K562 (cell line): Measurements from ENCODE around the gene SMAGP. TPM values are rescaled to one million over a fixed set of nuclear protein-coding genes. Genes with fewer than 3 reads are reported as not detected.

Source experiments
- ATAC-seq: fragments of 200-7000 bp; cut with Tn5 transposase; 3 replicates; pipeline ENCODE4 v1.9.1; 2020; ENCODE audit warnings: moderate library complexity
- BruUV-seq: library from RNA; stranded (reverse); fragments of 400-500 nt; replicated peaks from 2 replicates; lab custom pipeline; 2021; lab: Mats Ljungman, UMichigan
- CTCF ChIA-PET: fragments of 300-600 bp; formaldehyde crosslinking; extraction: SDS; loops from one replicate; lab custom pipeline; 2021; ENCODE audit warnings: low intra/inter-chr PET ratio; lab: Yijun Ruan, JAX
- POLR2A ChIA-PET: fragments of 300-600, 350-650 bp; sonication (Branson Sonifier 250); formaldehyde crosslinking; extraction: SDS; loops from one replicate; lab custom pipeline; 2021; ENCODE audit warnings: antibody characterized with exemption, inconsistent platforms; lab: Yijun Ruan, JAX
- DNase-seq, 4 experiments: peaks; one replicate each; pipeline versions ENCODE4 v3.0.0 to v3.0.0-alpha.2; 2011 to 2018; ENCODE audit warnings: low spot score in 3 of 4, mixed read lengths in 3 of 4; ENCODE audit errors: extremely low read depth in 1 of 4
- FAIRE-seq: peaks from 2 replicates; lab custom pipeline; 2011; peaks lifted over from hg19 to GRCh38; lab: Jason Lieb, UNC
- H2AFZ ChIP-seq: 2 replicates; pipeline ENCODE4 v1.6.0; 2011; ENCODE audit warnings: low read depth, low read length, control low read depth, inconsistent platforms
- H3K27ac ChIP-seq: fragments of 200-600 bp; 3 replicates; pipeline ENCODE4 v1.8.0; 2011; ENCODE audit warnings: low read depth, mild to moderate bottlenecking, control low read depth, inconsistent platforms, low read length, moderate library complexity, mixed read lengths; ENCODE audit errors: extremely low read depth
- H3K27me3 ChIP-seq, 2 experiments: fragments of 300-600 bp in 1 of 2; 2 replicates in 1 of 2; 3 replicates in 1 of 2; pipeline versions ENCODE4 v1.6.0 to v1.8.0; 2011; ENCODE audit warnings: inconsistent platforms in 2 of 2, low read length in 2 of 2, mild to moderate bottlenecking in 1 of 2, mixed read lengths in 1 of 2, moderate library complexity in 1 of 2; ENCODE audit not compliant: control insufficient read depth in 2 of 2, insufficient read depth in 2 of 2
- H3K36me3 ChIP-seq: fragments of 300-600 bp; 3 replicates; pipeline ENCODE4 v1.8.0; 2011; ENCODE audit warnings: mild to moderate bottlenecking, low read length, inconsistent platforms; ENCODE audit not compliant: control insufficient read depth, insufficient read depth
- H3K4me1 ChIP-seq, 2 experiments: fragments of 200-600 bp in 1 of 2; replicated peaks in 1 of 2; 2 replicates in 1 of 2; 3 replicates in 1 of 2; pipeline versions ENCODE4 v1.5.1 to v1.8.0; 2011; ENCODE audit warnings: inconsistent platforms in 2 of 2, low read length in 2 of 2, mild to moderate bottlenecking in 1 of 2, mixed read lengths in 1 of 2, moderate library complexity in 1 of 2; ENCODE audit not compliant: control insufficient read depth in 2 of 2, insufficient read depth in 2 of 2
- H3K4me2 ChIP-seq: 2 replicates; pipeline ENCODE4 v1.6.1; 2011; ENCODE audit warnings: low read length, control low read depth, inconsistent platforms, mixed read lengths; ENCODE audit not compliant: insufficient read depth
- H3K4me3 ChIP-seq: fragments of 200-600 bp; sonication (generic), shearing (Covaris generic); 2 replicates; pipeline ENCODE4 v1.5.1; 2016; ENCODE audit warnings: control low read depth, inconsistent platforms
- H3K79me2 ChIP-seq: fragments of 200-600 bp; 3 replicates; pipeline ENCODE4 v1.8.0; 2011; ENCODE audit warnings: low read length, inconsistent platforms; ENCODE audit not compliant: control insufficient read depth, insufficient read depth
- H3K9ac ChIP-seq, 2 experiments: 2 replicates each; pipeline versions ENCODE4 v1.6.0 to v1.6.1; 2011; ENCODE audit warnings: low read depth in 2 of 2, low read length in 2 of 2, control low read depth in 1 of 2, inconsistent platforms in 1 of 2, mild to moderate bottlenecking in 1 of 2, mixed read lengths in 1 of 2; ENCODE audit not compliant: insufficient read depth in 1 of 2
- H3K9me1 ChIP-seq: one replicate; pipeline ENCODE4 v1.6.0; 2011; ENCODE audit warnings: inconsistent platforms, mild to moderate bottlenecking, low read length, moderate library complexity; ENCODE audit not compliant: control insufficient read depth, insufficient read depth
- H3K9me3 ChIP-seq: replicated peaks from 2 replicates; pipeline ENCODE4 v1.5.1; 2011; ENCODE audit warnings: low read depth, low read length, inconsistent platforms; ENCODE audit not compliant: control insufficient read depth, insufficient read depth
- H4K20me1 ChIP-seq: replicated peaks from 2 replicates; pipeline ENCODE4 v1.6.1; 2011; ENCODE audit warnings: low read length, inconsistent platforms, mixed read lengths; ENCODE audit not compliant: control insufficient read depth, insufficient read depth
- CC2D1A ChIP-seq: fragments of 450-650 bp; IDR thresholded peaks from 2 replicates; pipeline ENCODE4 v1.6.1; 2017; ENCODE audit warnings: mild to moderate bottlenecking
- CHD2 ChIP-seq: IDR thresholded peaks from 2 replicates; pipeline ENCODE4 v1.6.1; 2011; ENCODE audit warnings: low read depth, low read length
- DMBX1 ChIP-seq: fragments of 250-450 bp; sonication (Bioruptor Pico); IDR thresholded peaks from 2 replicates; pipeline ENCODE4 v1.8.0; 2022; ENCODE audit warnings: inconsistent platforms, mild to moderate bottlenecking, moderate library complexity, borderline replicate concordance
- FOXM1 ChIP-seq, 2 experiments: fragments of 450-650 bp in 1 of 2; sonication (generic) in 1 of 2; formaldehyde crosslinking in 1 of 2; IDR thresholded peaks; 2 replicates each; pipeline versions ENCODE4 v1.6.1 to v1.9.0; 2017 to 2022; ENCODE audit warnings: low read depth in 2 of 2, mild to moderate bottlenecking in 2 of 2, missing genetic modification reagents in 1 of 2, moderate library complexity in 1 of 2
- FUS ChIP-seq: fragments of 200-400 bp; formaldehyde crosslinking; optimal IDR thresholded peaks from 2 replicates; pipeline ENCODE3; 2017; ENCODE audit warnings: low read depth, low read length
- PCBP1 ChIP-seq: fragments of 200-400 bp; formaldehyde crosslinking; IDR thresholded peaks from 2 replicates; pipeline ENCODE4 v1.6.1; 2018; ENCODE audit warnings: mild to moderate bottlenecking, low read depth, low read length; ENCODE audit not compliant: poor library complexity, severe bottlenecking
- SAFB2 ChIP-seq: fragments of 200-400 bp; formaldehyde crosslinking; IDR thresholded peaks from 2 replicates; pipeline ENCODE4 v1.6.1; 2018; ENCODE audit warnings: borderline replicate concordance, low read length, low read depth, moderate library complexity; ENCODE audit not compliant: severe bottlenecking
- ZNF224 ChIP-seq: sonication (generic); formaldehyde crosslinking; IDR thresholded peaks from 2 replicates; pipeline ENCODE4 v1.8.0; 2022; ENCODE audit warnings: mild to moderate bottlenecking, missing genetic modification reagents
- ZNF436 ChIP-seq: fragments of 250-450, 450-650 bp; sonication (Bioruptor Pico); formaldehyde crosslinking; IDR thresholded peaks from 2 replicates; pipeline ENCODE4 v1.7.0; 2020; ENCODE audit warnings: mild to moderate bottlenecking
- ZNF77 ChIP-seq: fragments of 250-450 bp; sonication (Bioruptor Pico); IDR thresholded peaks from 2 replicates; pipeline ENCODE4 v1.5.0; 2020
- ZNF780A ChIP-seq: fragments of 250-450 bp; sonication (Bioruptor Pico); IDR thresholded peaks from 2 replicates; pipeline ENCODE4 v1.5.0; 2021; ENCODE audit warnings: mild to moderate bottlenecking
- WGBS: fragments of 100-300 bp; shearing (Covaris generic); methylation state at CpG from one replicate; pipeline ENCODE4 v1.1.6; 2016; ENCODE audit warnings: low coverage, mixed read lengths; ENCODE audit not compliant: insufficient coverage; ENCODE audit errors: missing lambda C conversion rate; 5-methylcytosine and 5-hydroxymethylcytosine counted together
- in situ Hi-C: fragments of 300-500 bp; cut with MboI; formaldehyde crosslinking; loops from 4 replicates; pipeline ENCODE4 v1.15.0; 2018; ENCODE audit warnings: inconsistent platforms, mixed read lengths
- intact Hi-C: fragments of 100-400 bp; cut with micrococcal nuclease; formaldehyde crosslinking; loops from 2 replicates; pipeline ENCODE4 v1.14.2; 2022
- polyA plus RNA-seq, 8 experiments: library from polyadenylated mRNA; depleted of rRNA in 4 of 8; stranded (reverse) in 5 of 8; unstranded in 3 of 8; fragments of >200 nt; fragmentation: Nextera tagmentation in 2 of 8; fragmentation: Illumina TruSeq in 1 of 8; extraction: Ambion mirVana in 2 of 8; extraction: Trizol in 1 of 8; gene quantifications; 2 replicates each; pipeline versions ENCODE4 v1.2.1 to v1.2.3, GENCODE V29; 2011 to 2014; ENCODE audit warnings: inconsistent platforms in 1 of 8, missing spikeins in 1 of 8
- total RNA-seq, 7 experiments: library from RNA; depleted of rRNA in 6 of 7; stranded (reverse); fragments of >200 nt in 6 of 7; fragmentation: Illumina TruSeq in 2 of 7; extraction: Trizol in 2 of 7; gene quantifications; 2 replicates each; pipeline versions ENCODE4 v1.2.1 to v1.2.3, GENCODE V29; 2011 to 2021; ENCODE audit warnings: low replicate concordance in 1 of 7

SMAGP gene
- total and polyA plus RNA-seq, 9 of the 15 experiments (the other 6 are each of a cell fraction or from before 2014, with no cell fraction given): 23.1 to 62.3 (median 29.9) TPM

DNA sequence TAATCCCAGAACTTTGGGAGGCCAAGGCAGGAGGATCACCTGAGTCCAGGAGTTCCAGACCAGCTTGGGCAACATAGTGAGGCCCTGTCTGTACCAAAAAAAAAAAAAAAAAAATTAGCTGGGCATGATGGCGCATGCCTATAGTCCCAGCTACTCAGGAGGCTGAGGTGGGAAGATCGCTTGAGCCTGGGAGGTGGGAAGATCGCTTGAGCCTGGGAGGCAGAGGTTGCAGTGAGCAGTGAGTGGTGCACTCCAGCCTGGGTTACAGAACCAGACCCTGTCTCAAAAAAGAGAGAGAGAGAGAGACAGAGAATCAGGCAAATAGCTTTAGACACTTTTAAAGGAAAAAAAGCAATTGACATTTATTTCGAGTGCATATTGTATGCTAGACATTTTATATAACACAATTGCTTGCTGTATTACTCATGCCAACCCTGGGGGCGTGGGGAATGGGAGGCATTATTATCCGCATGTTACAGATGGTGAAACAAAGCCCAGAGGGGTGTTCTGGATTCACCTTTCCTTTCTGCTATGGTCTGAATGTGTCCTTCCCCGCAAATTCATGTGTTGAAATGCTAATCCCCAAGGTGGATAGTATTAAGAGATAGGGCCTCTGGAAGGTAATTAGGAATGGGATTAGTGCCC, 62.1 kb downstream of the SMAGP start (continued):
- TF ChIP-seq ZNF436 (CRISPR knock-in tag) (no peak), ZNF780A (CRISPR knock-in tag) (no peak)

DNA sequence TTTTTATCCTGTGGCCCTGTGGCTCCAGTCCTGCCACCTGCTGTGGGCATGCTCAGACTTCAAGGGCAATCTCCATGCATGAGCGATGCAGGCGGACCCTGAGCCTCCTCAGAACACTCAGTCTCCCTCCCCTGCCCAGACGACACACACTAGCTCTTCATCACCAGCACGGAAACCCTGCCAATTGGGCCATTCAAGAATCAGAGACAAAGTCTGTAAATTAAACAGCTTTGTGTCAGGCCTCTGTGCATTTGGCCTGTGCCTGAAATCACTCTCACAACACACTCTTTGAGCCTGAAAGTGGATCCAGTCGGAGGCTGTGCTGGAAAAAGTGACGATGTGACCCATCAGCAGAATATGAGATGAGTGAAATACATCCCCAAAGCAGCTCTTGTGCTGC, 64.9 kb downstream of the SMAGP start:
- H3K4me3 ChIP-seq: no peak overlapping the region
- no peaks in the 10 kb centered on the region for H3K9me3 ChIP-seq
- no peaks in the 10 kb centered on the region for H3K36me3 ChIP-seq
- TF ChIP-seq ZNF77 (CRISPR knock-in tag): no peak
- no peak for TF ChIP-seq SAFB2
- no peak for TF ChIP-seq CC2D1A
- no peak for TF ChIP-seq CHD2
- no peak for TF ChIP-seq ZNF224 (CRISPR knock-in tag)
- TF ChIP-seq FOXM1 (IDR thresholded peaks at IDR 0.05; ENCODE audit: low read depth): no peak
- TF ChIP-seq FOXM1 (CRISPR knock-in tag; IDR thresholded peaks at IDR 0.05; ENCODE audit: low read depth): no peak
- TF ChIP-seq PCBP1: no peak
- no peak for TF ChIP-seq DMBX1 (CRISPR knock-in tag)
- TF ChIP-seq FUS: no peak
- no peak overlapping the region for H2AFZ ChIP-seq
- in situ Hi-C loops (no loop called here), intact Hi-C loops (no loop called here)
- H4K20me1 ChIP-seq: no peaks in the 10 kb centered on the region
- CTCF ChIA-PET: no interaction called here
- no peaks in the 10 kb centered on the region for H3K9me1 ChIP-seq
- no TSS peak for BruUV-seq
- FAIRE-seq (no peak), DNase-seq (no peak), ATAC-seq (no peak)
- H3K4me1 ChIP-seq: no peaks in the 10 kb centered on the region; a peak in 1 of 5 replicates
- H3K79me2 ChIP-seq: no peaks in the 10 kb centered on the region
- H3K27ac ChIP-seq: no peak overlapping the region
- 56% methylated on average over 6 of the region's 6 CpGs for WGBS
- POLR2A ChIA-PET: interaction anchor here (0.6 to 1.5 kb wide), 6 partner anchors 9 to 1093 kb away, joined by 3 to 5 read pairs (median 3); no protein-coding TSS in a partner anchor
- no peak overlapping the region for H3K9ac ChIP-seq
- H3K27me3 ChIP-seq: no peaks in the 10 kb centered on the region
- H3K4me2 ChIP-seq: no peak overlapping the region
